Nephron (organoid): ENCODE results near the gene CARD16.
"Not testable (repeated sequence)": the region's sequence is repeated elsewhere in the genome, so short reads cannot be mapped to it uniquely, and the experiment has no call there.

Experiments
- H3K27ac Mint-ChIP-seq, 3 experiments: 2 replicates each; pipeline ENCODE4 v1.8.0; 2020; ENCODE audit warnings: mixed read lengths in 3 of 3, mild to moderate bottlenecking in 2 of 3, moderate library complexity in 1 of 3
- H3K27me3 Mint-ChIP-seq: 2 replicates; pipeline ENCODE4 v1.8.0; 2021; ENCODE audit warnings: low read depth, mild to moderate bottlenecking, moderate library complexity, mixed read lengths
- H3K36me3 Mint-ChIP-seq: 2 replicates; pipeline ENCODE4 v1.8.0; 2020; ENCODE audit warnings: low read depth, mixed read lengths
- H3K4me1 Mint-ChIP-seq: 2 replicates; pipeline ENCODE4 v1.8.0; 2020; ENCODE audit warnings: mixed read lengths
- H3K4me3 Mint-ChIP-seq, 3 experiments: 2 replicates each; pipeline ENCODE4 v1.8.0; 2020; ENCODE audit warnings: mild to moderate bottlenecking in 3 of 3, mixed read lengths in 3 of 3, moderate library complexity in 2 of 3
- H3K9me3 Mint-ChIP-seq: 2 replicates; pipeline ENCODE4 v1.8.0; 2020; ENCODE audit warnings: mixed read lengths
- TF ChIP-seq, protein P1 (sequence below), 3 experiments: fragments of 200-600 bp; sonication (generic); IDR thresholded peaks; one replicate each; pipeline ENCODE4 v1.5.0; 2021; ENCODE audit warnings: antibody characterized with exemption in 3 of 3; ENCODE audit not compliant: unreplicated experiment in 3 of 3

Gene CARD16

DNA sequence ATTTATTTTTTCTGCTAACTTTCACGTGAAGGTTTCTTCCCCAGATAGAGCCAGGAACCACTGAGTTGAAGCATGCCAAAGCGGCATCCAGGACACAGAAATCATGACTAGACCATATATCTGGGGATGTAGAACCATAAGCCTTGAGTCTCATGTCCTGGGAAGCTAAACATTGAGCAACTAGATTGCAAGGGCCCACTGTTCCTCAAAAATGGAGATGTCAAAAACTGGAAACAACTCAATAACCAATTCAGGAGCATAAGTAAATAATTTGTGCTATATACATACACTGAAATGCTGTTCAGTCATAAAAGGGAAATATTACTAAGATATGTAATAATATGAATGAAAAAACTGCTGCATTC lies 29.0 kb upstream of the CARD16 start:
- TF ChIP-seq, protein P1, sequence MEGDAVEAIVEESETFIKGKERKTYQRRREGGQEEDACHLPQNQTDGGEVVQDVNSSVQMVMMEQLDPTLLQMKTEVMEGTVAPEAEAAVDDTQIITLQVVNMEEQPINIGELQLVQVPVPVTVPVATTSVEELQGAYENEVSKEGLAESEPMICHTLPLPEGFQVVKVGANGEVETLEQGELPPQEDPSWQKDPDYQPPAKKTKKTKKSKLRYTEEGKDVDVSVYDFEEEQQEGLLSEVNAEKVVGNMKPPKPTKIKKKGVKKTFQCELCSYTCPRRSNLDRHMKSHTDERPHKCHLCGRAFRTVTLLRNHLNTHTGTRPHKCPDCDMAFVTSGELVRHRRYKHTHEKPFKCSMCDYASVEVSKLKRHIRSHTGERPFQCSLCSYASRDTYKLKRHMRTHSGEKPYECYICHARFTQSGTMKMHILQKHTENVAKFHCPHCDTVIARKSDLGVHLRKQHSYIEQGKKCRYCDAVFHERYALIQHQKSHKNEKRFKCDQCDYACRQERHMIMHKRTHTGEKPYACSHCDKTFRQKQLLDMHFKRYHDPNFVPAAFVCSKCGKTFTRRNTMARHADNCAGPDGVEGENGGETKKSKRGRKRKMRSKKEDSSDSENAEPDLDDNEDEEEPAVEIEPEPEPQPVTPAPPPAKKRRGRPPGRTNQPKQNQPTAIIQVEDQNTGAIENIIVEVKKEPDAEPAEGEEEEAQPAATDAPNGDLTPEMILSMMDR (IDR thresholded peaks at IDR 0.05; ENCODE audit: unreplicated experiment in 3 of 3) = no peak
- H3K4me3 Mint-ChIP-seq = no peak overlapping the region
- no peaks in the 10 kb centered on the region for H3K36me3 Mint-ChIP-seq
- no peaks in the 10 kb centered on the region for H3K9me3 Mint-ChIP-seq
- no peaks in the 10 kb centered on the region for H3K27me3 Mint-ChIP-seq
- no peaks in the 10 kb centered on the region for H3K4me1 Mint-ChIP-seq
- no peak overlapping the region for H3K27ac Mint-ChIP-seq

DNA sequence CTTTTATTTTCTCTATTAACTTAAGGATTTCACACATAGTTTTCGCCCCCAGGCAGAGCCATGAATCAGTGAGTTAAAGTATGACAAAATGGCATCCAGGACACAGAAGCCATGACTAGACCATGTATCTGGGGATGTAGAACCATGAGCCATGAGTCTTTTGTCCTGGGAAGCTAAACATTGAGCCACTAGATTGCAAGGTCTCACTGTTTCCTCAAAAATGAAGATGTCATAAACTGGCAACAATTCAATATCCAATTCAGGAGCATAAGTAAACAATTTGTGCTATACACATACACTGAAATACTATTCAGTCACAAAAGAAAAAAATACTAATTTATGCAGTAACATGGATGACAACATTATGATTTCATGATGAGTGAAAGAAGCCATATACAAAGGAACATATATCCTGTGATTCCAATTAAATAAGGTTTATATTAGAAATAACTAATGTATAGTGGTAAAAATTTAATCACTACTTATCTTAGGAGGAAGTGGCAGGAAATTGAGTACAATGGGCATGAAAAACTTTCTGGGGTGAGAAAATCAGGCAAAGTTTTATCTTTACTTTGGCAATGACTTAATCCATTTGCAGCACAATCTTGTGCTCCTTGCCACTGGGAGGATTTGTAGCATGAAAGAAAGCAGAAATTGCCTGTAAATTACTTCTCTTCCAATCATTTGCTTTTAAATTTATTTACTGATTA lies 28.5 kb upstream of the CARD16 start:
- no peaks in the 10 kb centered on the region for H3K36me3 Mint-ChIP-seq
- H3K27ac Mint-ChIP-seq = no peak overlapping the region
- H3K4me3 Mint-ChIP-seq = no peak overlapping the region
- H3K27me3 Mint-ChIP-seq = no peaks in the 10 kb centered on the region
- TF ChIP-seq, protein P1 (IDR thresholded peaks at IDR 0.05; ENCODE audit: unreplicated experiment in 3 of 3) = no peak
- H3K4me1 Mint-ChIP-seq = no peaks in the 10 kb centered on the region
- H3K9me3 Mint-ChIP-seq = no peaks in the 10 kb centered on the region

DNA sequence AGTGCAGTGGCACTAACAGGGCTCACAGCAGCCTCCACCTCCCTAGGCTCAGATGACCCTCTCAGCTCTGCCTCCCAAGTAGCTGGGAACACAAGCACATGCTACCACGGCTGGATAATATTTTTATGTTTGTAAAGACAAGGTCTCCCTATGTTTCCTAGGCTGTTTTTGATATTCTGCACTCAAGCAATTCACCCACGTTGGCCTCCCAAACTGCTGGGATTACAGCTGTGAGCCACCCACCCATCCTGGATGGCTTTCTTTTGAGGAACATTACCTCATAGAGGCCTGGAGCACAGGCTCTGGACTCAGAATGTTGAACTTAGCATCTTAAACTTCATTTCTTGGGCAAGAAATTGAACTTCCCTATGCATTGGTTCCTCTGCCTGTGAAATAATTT lies 26.9 kb upstream of the CARD16 start:
- H3K27ac Mint-ChIP-seq, H3K4me1 Mint-ChIP-seq, H3K4me3 Mint-ChIP-seq, H3K9me3 Mint-ChIP-seq, H3K27me3 Mint-ChIP-seq, H3K36me3 Mint-ChIP-seq: not testable (repeated sequence)

DNA sequence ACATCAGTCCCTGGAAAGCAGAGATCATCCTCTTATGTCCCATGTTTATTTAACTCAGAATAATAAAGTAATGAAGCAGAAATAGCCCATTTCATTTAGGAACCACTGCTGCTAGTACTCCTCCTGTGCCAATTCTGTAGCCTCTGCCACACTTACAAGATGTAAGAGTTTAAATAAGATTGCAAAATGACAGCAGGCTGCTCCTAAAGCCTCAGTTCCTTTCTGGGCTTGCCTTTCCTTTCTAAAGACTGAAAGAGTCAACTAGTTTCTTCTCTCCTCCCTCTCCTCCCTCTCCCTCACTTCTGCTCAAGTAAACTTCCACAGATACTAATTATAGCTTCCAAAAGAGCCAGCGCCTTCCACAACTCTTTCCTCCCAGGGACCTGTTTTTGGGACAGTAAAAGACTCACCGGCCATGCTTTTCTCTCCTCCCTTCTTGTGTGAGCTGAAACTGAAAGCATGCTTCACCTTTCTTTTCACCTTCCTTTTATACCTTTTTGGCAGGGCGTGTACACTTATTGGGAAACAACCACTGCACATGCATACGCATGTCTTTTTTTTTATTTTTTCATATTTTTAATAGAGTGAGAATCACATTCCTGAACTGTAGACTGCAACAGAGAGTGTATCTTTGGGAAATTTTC lies 26.1 kb upstream of the CARD16 start:
- no peaks in the 10 kb centered on the region for H3K36me3 Mint-ChIP-seq
- TF ChIP-seq, protein P1 (IDR thresholded peaks at IDR 0.05; ENCODE audit: unreplicated experiment in 3 of 3) = no peak
- H3K4me1 Mint-ChIP-seq = no peaks in the 10 kb centered on the region
- no peaks in the 10 kb centered on the region for H3K27me3 Mint-ChIP-seq
- H3K4me3 Mint-ChIP-seq = no peak overlapping the region
- H3K27ac Mint-ChIP-seq = no peak overlapping the region
- no peaks in the 10 kb centered on the region for H3K9me3 Mint-ChIP-seq

DNA sequence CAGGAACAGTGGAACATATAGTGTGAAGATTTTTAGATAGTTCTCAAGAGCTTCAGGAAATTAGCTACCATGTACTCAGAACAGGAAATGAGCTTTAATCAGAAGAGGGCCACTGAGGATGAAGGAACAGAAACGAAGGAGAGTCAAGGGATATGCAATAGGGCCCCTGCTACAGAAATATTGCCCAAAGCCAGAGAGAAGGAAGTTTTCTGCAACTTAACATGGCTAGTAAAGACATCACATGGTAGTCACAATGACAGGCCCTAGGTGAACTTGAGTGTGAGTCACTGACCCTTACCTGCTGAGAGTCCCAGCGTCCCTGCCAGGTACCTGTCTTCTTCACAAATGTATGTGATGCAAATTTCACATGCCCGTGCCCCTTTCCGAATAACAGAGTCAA lies 25.2 kb upstream of the CARD16 start:
- H3K27ac Mint-ChIP-seq = no peak overlapping the region
- TF ChIP-seq, protein P1 (IDR thresholded peaks at IDR 0.05; ENCODE audit: unreplicated experiment in 3 of 3) = no peak
- H3K36me3 Mint-ChIP-seq = no peaks in the 10 kb centered on the region
- no peaks in the 10 kb centered on the region for H3K4me1 Mint-ChIP-seq
- H3K4me3 Mint-ChIP-seq = no peak overlapping the region
- no peaks in the 10 kb centered on the region for H3K9me3 Mint-ChIP-seq
- H3K27me3 Mint-ChIP-seq = no peaks in the 10 kb centered on the region

DNA sequence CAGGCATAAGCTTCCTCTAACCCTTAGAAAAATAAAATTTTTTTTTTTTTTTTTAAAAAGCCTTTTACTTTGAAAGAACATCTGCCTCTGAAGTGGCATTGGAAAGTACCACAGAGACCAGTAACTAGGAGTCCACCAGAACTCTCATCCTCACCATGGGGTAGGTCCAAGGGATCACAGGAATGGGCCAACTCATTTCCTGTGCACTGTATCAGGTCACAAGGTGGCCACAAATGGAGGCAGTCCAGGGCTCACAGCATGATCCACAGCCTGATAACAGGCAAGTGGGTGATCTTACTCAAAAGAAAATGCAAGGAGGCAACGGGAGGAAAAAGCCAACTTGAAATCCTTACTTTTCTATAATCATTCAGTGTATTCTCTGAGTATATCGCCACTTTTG lies 24.6 kb upstream of the CARD16 start:
- H3K9me3 Mint-ChIP-seq, H3K4me3 Mint-ChIP-seq, H3K36me3 Mint-ChIP-seq, H3K27ac Mint-ChIP-seq, H3K4me1 Mint-ChIP-seq, H3K27me3 Mint-ChIP-seq: not testable (repeated sequence)

DNA sequence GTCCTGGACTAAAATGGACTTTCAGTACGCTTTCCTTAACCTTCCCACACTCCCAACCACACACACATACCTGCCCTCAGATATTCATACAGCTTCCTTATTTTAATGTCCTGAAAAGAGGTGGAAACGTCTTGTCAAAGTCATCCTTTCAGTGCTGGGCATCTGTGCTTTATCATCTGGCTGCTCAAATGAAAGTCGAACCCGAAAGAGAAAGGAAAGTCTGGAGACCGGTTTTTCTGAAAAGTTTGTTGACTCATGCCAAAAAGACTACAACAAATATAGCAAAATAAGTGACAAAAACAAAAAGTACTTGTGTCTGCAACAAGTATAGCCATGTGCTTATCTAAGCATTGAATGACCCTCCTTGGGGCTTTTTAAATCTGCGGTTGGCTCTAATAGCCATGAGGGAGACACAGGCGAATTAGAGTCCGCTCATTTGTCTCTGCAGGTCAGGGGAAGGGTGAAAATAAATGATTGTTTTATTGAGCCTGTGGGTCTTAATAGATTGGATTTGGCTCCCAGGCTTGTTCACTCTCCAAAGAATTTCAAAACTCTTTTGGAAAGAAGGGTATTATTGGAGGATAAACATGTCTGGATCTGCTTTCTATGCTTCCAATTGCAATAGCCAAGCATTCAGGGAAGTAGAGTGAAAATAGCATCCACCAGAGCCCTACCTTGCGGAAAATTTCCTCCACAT lies 18.3 kb upstream of the CARD16 start:
- H3K27ac Mint-ChIP-seq, H3K36me3 Mint-ChIP-seq, H3K27me3 Mint-ChIP-seq: not testable (repeated sequence)

More for the DNA sequence above, 18.3 kb upstream of the CARD16 start:
- H3K4me1 Mint-ChIP-seq, H3K4me3 Mint-ChIP-seq, H3K9me3 Mint-ChIP-seq: not testable (repeated sequence)
